ENCODE data around the gene THOC6. TPM values are rescaled to one million over a fixed set of nuclear protein-coding genes. Genes with fewer than 3 reads are reported as not detected.

The THOC6 gene
- total and polyA plus RNA-seq, 9 of the 15 experiments (the other 6 are each of a cell fraction or from before 2014, with no cell fraction given) = 2.5 to 65.4 (median 42.3) TPM

DNA sequence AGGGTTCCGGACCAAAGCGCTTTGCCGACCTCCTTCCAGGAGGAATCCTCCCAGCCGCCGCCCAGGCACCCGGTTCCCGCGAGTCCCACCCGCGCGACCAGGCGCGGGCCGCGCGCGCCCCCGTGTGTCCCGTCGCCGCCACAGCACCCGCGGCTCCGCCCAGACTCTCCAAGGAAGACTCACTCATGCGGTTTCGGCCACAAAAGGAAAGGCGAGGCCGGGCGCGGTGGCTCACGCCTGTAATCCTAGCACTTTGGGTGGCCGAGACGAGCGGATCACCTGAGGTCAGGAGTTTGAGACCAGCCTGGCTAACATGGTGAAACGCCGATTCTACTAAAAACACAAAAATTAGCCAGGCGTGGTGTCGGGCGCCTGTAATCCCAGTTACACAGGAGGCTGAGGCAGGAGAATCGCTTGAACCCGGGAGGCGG lies 40.1 kb upstream of the THOC6 start (continued):
- 0 out of 2 replicates have a peak, but pooled peaks have one; percentile 15 for TF ChIP-seq HLTF (IDR thresholded peaks at IDR 0.05)
- TF ChIP-seq ZNF778 (CRISPR knock-in tag; IDR thresholded peaks at IDR 0.05) = no peak
- TF ChIP-seq, protein P1, sequence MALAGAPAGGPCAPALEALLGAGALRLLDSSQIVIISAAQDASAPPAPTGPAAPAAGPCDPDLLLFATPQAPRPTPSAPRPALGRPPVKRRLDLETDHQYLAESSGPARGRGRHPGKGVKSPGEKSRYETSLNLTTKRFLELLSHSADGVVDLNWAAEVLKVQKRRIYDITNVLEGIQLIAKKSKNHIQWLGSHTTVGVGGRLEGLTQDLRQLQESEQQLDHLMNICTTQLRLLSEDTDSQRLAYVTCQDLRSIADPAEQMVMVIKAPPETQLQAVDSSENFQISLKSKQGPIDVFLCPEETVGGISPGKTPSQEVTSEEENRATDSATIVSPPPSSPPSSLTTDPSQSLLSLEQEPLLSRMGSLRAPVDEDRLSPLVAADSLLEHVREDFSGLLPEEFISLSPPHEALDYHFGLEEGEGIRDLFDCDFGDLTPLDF (CRISPR knock-in tag; IDR thresholded peaks at IDR 0.05) = peak; percentile 27; the same call in 1 of the 2 replicates
- peak in 2 of 3 experiments; percentile 6 to 38 for TF ChIP-seq YY1 (IDR thresholded peaks at IDR 0.05; ENCODE audit: borderline replicate concordance in 1 of 3, control insufficient read depth in 1 of 3, extremely low read depth in 1 of 3, insufficient read depth in 3 of 3, insufficient read length in 1 of 3, insufficient replicate concordance in 2 of 3, low read depth in 1 of 3, low read length in 2 of 3)
- TF ChIP-seq, protein P2, sequence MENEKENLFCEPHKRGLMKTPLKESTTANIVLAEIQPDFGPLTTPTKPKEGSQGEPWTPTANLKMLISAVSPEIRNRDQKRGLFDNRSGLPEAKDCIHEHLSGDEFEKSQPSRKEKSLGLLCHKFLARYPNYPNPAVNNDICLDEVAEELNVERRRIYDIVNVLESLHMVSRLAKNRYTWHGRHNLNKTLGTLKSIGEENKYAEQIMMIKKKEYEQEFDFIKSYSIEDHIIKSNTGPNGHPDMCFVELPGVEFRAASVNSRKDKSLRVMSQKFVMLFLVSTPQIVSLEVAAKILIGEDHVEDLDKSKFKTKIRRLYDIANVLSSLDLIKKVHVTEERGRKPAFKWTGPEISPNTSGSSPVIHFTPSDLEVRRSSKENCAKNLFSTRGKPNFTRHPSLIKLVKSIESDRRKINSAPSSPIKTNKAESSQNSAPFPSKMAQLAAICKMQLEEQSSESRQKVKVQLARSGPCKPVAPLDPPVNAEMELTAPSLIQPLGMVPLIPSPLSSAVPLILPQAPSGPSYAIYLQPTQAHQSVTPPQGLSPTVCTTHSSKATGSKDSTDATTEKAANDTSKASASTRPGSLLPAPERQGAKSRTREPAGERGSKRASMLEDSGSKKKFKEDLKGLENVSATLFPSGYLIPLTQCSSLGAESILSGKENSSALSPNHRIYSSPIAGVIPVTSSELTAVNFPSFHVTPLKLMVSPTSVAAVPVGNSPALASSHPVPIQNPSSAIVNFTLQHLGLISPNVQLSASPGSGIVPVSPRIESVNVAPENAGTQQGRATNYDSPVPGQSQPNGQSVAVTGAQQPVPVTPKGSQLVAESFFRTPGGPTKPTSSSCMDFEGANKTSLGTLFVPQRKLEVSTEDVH (IDR thresholded peaks at IDR 0.05; ENCODE audit: low read depth, partially characterized antibody) = no peak
- TF ChIP-seq KLF13 (tag; IDR thresholded peaks at IDR 0.05; ENCODE audit: borderline replicate concordance, low read depth) = no peak
- TF ChIP-seq ZNF830 (CRISPR knock-in tag; IDR thresholded peaks at IDR 0.05) = no peak
- peak; percentile 29; the same call in 1 of the 2 replicates for TF ChIP-seq CBX1 (IDR thresholded peaks at IDR 0.05; ENCODE audit: low read depth)
- TF ChIP-seq KLF6 (CRISPR knock-in tag; IDR thresholded peaks at IDR 0.05; ENCODE audit: borderline replicate concordance) = no peak
- TF ChIP-seq, protein P3, sequence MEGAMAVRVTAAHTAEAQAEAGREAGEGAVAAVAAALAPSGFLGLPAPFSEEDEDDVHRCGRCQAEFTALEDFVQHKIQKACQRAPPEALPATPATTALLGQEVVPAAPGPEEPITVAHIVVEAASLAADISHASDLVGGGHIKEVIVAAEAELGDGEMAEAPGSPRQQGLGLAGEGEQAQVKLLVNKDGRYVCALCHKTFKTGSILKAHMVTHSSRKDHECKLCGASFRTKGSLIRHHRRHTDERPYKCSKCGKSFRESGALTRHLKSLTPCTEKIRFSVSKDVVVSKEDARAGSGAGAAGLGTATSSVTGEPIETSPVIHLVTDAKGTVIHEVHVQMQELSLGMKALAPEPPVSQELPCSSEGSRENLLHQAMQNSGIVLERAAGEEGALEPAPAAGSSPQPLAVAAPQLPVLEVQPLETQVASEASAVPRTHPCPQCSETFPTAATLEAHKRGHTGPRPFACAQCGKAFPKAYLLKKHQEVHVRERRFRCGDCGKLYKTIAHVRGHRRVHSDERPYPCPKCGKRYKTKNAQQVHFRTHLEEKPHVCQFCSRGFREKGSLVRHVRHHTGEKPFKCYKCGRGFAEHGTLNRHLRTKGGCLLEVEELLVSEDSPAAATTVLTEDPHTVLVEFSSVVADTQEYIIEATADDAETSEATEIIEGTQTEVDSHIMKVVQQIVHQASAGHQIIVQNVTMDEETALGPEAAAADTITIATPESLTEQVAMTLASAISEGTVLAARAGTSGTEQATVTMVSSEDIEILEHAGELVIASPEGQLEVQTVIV (CRISPR knock-in tag; IDR thresholded peaks at IDR 0.05; ENCODE audit: borderline replicate concordance) = no peak
- TF ChIP-seq GABPB1 (CRISPR knock-in tag; IDR thresholded peaks at IDR 0.05) = 0 out of 2 replicates have a peak, but pooled peaks have one; percentile 33
- TF ChIP-seq, protein P4, sequence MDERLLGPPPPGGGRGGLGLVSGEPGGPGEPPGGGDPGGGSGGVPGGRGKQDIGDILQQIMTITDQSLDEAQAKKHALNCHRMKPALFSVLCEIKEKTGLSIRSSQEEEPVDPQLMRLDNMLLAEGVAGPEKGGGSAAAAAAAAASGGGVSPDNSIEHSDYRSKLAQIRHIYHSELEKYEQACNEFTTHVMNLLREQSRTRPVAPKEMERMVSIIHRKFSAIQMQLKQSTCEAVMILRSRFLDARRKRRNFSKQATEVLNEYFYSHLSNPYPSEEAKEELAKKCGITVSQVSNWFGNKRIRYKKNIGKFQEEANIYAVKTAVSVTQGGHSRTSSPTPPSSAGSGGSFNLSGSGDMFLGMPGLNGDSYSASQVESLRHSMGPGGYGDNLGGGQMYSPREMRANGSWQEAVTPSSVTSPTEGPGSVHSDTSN (CRISPR knock-in tag; IDR thresholded peaks at IDR 0.05; ENCODE audit: low read depth) = no peak
- TF ChIP-seq, protein P4 (tag; conservative IDR thresholded peaks at IDR 0.05; ENCODE audit: low read depth) = no peak
- TF ChIP-seq HEY1 (CRISPR knock-in tag; IDR thresholded peaks at IDR 0.05; ENCODE audit: borderline replicate concordance) = no peak
- TF ChIP-seq, protein P5, sequence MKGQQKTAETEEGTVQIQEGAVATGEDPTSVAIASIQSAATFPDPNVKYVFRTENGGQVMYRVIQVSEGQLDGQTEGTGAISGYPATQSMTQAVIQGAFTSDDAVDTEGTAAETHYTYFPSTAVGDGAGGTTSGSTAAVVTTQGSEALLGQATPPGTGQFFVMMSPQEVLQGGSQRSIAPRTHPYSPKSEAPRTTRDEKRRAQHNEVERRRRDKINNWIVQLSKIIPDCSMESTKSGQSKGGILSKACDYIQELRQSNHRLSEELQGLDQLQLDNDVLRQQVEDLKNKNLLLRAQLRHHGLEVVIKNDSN (CRISPR knock-in tag; IDR thresholded peaks at IDR 0.05) = no peak
- TF ChIP-seq TAF9B (IDR thresholded peaks at IDR 0.05; ENCODE audit: partially characterized antibody) = no peak
- peak; percentile 18; the same call in 1 of the 2 replicates for TF ChIP-seq TCF3 (CRISPR knock-in tag; IDR thresholded peaks at IDR 0.05)

All from K562 (cell line).